HG02642 (cell line): Measurements from ENCODE around the gene RPL22.

ENCODE experiments used
- ATAC-seq: cut with Tn5 transposase; IDR thresholded peaks from one replicate; pipeline ENCODE4 v1.9.1; 2021; ENCODE audit warnings: mild to moderate bottlenecking; ENCODE audit not compliant: unreplicated experiment, poor library complexity

The RPL22 gene

DNA sequence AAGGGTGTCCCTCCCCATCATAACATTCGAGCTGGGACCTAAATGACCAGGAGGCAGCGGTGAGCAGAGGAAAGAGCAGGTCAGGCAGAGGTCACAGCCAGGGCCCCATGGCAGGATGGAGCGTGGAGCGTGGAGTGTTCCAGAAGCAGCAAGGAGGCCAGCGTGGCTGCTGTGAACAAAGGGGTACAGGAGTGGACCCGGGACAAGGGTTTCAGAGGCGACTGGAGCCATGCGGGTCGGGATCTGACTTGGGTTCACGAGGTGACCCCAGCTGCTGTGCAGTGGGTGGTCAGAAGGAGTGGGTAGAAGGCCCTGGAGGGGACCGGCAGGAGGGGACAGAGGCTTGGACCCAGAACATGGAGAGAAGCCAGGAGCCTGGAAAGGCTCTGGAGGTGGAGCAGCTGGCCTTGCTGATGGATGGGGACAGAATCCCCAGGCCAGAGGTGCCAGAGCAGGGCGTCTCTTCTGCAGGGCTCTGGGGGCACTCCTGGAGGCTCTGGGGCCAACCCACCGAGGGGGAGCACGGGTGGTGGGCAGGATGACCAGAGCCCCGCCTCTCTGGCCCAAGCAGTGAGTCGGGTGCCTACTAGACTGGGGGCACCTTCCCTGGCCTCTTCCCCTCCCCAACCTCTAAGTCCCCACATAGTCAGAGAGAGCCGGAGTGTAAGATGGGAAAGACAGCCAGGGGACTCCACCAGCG is 21.6 kb downstream of the RPL22 start:
- ATAC-seq = no peak

DNA sequence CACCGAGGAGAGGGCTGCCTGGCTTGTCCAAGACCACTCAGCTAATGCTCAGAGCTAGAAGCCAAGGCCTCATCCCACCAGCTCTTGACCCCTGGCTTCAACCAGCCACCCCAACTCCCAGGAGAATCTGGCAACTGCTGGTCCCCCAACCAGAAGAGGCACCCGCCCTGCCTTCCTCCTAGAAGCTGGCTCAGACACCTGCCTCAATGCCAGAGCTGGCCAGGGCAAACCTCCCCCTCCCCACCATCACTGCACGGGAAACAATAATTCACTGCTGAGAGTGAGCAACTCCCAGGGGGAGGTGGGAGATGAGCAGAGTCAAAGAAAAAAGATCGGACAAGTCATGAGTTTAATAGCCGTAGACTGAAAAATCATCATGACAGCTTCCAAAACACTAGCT is 22.6 kb downstream of the RPL22 start:
- no peak for ATAC-seq

DNA sequence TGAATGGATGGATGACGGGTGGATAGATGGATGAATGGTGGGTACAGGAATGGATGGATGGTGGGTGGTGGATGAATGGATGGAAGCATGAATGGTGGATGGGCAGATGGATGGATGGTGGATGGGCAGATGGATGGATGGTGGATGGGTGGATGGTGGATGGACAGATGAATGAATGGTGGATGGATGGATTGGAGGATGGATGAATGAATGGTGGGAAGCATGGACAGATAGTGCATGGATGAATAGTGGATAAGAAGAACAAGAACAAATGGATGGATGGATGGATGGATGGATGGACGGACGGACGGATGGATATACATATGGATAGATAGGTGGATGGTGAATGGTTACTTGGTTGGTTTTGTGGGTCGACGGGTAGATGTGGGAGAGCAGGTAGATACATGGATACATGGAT is 24.0 kb downstream of the RPL22 start:
- ATAC-seq = no peak

- ATAC-seq = no peak
Observed at GRCh38 chr1:6174621-6175410, 24.6 kb downstream of the RPL22 start.

GRCh38 chr1:6172549-6172948 is 26.8 kb downstream of the RPL22 start:
- no peak for ATAC-seq

DNA sequence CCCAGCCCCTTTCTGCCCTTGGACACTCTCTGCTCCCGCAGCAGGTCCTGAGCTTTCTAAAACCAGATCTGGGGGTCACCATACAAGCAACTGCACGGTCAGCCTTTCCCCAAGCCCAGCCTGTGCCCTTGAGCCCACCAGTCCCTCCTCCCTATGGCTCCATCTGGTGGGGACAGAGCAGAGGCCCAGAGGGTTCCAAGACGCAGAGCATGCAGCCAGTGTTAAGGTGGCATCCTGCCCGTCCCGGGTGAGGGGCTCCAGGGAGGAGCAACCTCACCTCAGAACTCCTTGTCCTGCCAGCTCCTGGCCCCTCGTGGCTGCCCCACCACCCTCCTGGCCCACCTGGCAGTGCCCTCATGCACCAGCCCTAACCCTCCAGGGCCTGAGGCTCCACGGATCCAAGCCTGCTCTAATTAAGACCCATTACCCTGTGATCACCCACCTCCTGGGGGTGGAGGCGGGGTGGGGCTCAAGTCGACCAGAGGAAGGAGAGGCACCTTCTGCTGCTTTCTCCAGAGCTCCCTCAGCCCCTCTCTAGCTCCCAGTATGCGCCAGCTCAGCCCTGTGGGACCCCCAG is 27.8 kb downstream of the RPL22 start:
- no peak for ATAC-seq

GRCh38 chr1:6170742-6171201 is 28.6 kb downstream of the RPL22 start:
- no peak for ATAC-seq

DNA sequence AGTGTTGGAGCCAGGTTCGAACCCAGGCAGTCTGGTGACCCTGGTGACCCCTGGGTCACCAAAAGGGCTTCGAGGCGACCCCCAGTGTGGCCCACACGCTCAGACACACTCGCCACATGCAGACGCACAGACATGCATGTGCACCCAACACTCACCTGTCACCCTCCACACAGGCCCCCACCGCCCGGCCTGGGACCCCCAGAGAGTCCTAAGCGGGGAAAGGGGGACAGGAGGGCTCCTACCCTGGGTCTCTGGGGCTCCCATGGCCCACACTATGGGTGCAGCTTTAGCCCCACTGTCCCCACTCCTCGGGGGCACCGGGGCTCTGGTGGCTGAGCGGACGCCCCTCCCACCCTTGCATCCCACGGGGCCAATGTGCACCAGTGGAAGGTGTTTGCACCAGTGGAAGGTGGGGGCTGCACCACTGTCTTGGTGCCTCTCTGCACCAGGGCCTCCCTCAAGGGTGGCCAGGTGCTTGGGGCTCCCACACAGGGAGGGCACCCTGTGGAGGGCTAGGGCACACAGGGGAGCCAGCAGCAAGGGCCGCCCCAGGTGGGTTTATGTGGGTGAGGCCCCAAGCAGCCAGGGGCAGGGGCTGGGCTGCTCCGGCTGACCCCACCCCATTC is 29.2 kb downstream of the RPL22 start:
- no peak for ATAC-seq

DNA sequence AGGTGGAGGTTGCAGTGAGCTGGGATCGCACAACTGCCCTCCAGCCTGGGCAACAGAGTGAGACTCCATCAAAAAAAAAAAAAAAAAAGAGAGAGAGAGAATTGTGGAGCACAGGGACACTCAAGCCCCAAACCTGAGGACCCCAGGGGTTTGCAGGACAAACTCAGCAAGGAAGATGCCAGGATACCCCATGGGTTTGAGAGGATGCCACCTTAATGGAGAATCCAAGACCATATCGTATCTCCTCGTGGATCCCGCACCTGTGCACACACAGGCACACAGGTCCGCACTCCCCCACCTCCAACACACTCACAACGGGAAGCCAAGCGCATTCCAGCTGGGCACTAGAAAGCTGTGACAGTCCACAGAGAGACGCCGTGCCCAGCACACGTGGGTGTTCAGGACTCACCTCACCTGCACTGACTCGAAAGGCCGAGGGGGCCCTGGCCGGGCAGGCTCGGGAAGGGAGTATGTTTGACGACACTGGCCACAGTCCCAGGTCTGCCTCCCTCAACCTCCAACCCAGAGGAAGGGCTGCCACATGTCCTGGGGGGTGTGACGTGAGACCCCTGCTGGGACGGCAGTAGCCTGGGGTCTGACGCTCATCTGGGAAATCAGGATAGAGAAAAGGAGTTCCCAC is 30.3 kb downstream of the RPL22 start:
- no peak for ATAC-seq

GRCh38 chr1:6167391-6168303 is 31.7 kb downstream of the RPL22 start:
- ATAC-seq = no peak

- no peak for ATAC-seq
Observed at GRCh38 chr1:6166655-6167390, 32.6 kb downstream of the RPL22 start.

DNA sequence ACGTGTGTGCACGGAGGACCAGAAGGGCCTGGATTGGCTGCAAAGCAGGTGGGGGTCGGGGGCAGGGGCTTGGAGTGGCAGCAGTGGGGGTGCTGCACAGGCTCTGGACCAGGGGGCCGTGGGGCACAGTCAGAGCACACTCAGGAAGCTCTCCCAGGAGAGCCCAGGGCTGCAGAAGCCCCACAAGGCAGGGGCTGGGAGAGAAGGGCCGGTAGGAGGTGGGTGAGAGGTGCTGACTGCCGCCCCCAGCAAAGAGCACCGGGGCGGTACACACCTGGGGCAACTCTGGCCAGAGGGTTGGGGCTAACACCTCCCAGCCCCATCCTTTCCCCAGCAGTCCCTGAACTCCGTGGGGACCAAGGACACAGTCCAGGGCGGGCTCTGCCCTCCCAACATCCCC is 33.2 kb downstream of the RPL22 start:
- no peak for ATAC-seq

DNA sequence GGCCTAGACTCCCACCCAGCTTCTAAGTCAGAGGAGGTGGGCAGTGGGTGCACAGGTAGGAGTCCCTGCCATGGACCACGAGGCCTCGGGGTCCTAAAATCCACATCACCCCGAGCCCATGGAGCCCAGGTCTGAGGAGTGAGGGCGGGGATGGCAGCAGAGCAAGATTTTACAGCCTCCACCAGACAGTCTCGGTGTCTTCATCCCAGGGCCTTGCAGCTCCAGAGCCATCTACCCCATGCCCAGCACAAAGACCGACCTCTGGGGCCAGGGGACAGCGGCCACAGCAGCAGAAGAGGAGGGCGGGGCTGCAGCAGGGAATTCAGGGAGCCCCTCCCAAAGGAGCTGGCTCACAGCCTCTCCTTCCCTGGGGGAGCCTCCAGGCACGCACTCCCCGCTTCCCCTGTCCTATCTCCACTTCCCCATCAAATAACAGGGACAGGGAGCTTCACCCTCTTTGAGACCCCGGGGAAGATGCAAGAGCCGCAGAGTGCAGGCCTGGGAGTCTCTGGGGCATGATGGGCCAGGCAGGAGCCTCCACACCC is 33.9 kb downstream of the RPL22 start:
- no peak for ATAC-seq

DNA sequence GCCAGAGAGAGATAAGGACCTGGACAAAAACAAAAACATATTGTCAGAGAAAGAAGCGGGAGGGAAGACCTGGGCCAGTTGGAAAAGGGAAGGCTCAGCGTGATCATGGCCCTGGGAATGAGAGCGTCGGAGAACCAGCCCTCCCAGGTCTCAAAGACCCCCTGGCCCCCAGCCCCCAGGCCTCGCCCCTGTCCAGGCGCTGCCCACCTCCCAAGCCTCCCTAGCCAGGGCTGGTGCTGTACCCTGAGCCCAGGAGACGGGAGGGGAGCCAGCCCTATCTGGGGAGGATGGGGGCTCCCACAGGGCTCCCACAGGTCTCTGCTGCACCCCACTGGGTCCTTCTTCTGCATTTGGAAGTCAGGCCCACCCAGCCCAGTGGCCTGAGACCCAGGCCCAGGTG is 34.4 kb downstream of the RPL22 start:
- no peak for ATAC-seq

GRCh38 chr1:6163973-6164617 is 35.3 kb downstream of the RPL22 start:
- ATAC-seq = no peak

DNA sequence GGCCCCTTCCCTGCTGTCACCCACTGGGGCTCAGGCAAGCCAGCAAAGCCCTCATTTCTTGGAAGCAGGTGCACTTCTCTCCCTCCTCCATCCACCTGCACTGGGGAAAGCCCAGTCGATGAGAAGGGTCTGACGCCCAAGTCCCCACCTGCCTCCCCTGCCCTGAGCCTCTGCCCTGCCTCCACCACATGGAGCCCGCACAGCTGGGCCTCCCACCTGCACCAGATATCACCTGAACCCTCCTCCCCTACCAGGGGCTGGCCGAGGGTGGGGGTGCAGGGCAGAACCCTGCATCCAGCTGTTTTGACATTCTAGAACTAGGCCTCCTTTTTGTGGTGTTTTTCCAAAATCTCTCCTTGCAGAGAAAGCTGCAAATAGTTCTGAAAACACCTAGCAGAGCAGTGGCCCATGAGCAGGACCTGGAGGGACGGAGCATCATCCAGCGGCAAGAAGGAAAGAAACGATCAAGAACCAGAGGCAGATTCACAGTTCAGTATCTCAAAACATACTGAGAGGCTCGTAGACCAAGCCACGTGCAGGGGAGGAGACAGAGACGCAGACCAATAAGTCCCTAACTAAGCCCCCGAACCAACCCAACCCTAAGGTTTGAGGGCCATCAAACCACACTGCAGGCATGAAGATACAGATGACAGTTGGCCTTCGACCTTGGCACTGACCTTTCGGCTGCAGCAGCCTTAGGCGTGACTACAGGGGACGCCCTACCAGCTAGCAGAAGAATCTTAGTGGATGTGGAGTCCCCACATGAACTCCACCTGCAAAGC is 36.0 kb downstream of the RPL22 start:
- ATAC-seq = no peak

- no peak for ATAC-seq
Observed at GRCh38 chr1:6162773-6163172, 36.6 kb downstream of the RPL22 start.
